GM19395 (cell line): ENCODE data around the gene TPD52L1.

Experiments
- ATAC-seq: cut with Tn5 transposase; IDR thresholded peaks from one replicate; pipeline ENCODE4 v1.9.1; 2021; ENCODE audit warnings: mild to moderate bottlenecking, moderate library complexity; ENCODE audit not compliant: unreplicated experiment

Gene TPD52L1

DNA sequence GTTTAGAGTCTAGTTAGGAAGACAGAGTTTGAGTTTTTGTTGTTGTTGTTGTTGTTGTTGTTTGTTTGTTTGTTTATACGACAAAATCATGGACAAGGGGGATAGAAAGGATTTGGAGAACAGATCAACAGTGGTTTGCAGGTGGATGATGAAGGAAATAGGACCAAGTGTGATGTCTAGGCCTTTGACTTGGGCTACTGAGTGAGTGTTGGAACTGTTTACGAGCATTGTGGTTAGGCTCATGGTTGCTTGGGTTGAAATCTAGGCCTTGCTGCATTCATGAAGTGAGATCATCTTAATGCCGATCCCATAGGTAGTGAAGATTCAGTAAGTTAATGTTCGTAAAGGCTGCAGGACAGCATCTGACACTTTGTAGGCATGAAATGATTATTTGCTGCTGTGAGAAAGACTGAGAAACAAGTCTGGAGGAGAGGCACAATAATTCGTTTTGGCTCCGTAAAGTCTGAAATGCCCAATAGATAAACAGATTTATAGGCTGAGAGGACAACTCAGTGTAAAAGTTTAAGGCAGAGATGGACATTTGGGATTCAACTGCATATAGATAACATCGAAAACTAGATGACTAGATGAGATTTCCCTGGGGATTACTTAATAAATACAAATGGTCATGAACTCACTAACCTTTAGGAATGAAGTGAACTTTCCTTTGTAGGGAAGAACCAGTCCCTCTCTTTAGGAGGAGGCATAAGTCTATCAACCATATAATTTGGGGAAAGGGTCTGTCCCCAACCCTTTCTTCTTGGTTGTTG lies 78.2 kb downstream of the TPD52L1 start:
- ATAC-seq = no peak

DNA sequence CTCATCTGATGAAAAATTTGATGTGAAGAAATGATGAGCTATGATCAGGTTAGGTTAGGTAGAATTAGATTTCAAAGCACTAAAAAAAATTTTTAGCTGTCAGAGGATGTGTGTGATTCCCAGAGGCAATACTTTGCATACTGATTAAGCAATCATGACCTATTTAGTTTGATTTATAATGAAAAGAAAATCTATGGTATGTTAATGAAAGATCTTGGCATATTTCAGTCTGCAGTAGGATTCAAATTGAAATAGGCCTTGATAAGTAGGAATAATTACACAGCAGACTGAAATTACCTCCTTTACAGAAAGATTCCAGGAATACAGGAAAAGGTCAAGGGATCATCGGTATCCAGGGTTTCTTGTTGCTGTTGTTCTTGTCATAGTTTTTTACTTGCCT lies 78.9 kb downstream of the TPD52L1 start:
- no peak for ATAC-seq

DNA sequence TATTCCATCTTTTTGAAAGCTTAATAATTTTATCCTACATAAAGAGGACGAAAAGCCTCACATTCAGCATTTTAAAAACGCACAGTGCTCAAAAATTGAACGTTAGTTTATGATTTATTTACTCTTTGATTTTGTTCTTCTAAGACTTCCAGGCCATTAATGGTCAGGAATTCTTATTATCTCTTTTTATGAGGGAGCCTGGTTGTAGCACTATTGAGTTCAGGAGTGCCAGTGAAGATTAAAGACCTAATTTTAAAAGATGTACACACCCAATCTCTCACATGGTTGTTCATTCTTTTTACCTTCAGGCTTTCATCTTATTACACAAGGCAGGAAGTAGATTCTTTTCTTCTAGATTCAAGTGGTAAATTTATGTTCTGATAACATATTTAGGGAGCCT lies 79.6 kb downstream of the TPD52L1 start:
- no peak for ATAC-seq

DNA sequence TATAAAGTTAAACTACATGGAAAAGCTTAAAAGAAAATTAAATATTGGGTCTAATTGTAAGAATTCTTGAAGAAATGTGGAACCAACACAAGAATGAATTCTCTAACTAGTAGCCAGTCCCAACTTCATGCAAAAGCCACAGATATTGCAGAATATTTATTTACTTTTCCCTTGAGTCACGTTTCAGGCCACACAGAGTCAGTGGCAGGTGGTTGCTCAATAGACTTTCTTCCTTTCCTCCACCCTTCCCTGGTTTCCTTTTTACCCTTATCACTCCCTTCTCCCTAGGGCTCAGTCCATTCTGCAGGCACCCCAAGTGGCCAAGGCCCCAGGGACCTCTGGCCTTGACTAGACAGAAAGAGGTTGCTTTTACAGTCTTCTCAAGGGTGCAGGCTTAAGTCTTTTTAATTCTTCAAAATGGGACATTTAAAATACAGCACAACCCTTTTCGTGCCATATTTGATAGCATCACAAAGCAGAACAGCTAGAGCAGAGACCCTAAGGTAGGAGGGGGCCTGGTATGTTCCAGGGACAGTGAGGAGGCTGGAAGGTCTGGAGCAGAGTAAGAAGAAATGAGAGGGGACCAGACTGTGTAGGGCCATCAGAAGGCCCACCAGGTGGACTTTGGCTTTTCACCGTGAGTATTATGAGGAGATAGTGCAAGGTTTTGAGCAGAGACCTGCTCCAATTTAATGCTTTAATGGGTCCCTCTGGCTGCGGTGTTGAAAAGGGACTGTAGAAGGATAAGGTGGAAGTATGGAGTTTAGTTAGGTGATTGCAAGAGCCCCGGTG lies 83.2 kb downstream of the TPD52L1 start:
- ATAC-seq = no peak

DNA sequence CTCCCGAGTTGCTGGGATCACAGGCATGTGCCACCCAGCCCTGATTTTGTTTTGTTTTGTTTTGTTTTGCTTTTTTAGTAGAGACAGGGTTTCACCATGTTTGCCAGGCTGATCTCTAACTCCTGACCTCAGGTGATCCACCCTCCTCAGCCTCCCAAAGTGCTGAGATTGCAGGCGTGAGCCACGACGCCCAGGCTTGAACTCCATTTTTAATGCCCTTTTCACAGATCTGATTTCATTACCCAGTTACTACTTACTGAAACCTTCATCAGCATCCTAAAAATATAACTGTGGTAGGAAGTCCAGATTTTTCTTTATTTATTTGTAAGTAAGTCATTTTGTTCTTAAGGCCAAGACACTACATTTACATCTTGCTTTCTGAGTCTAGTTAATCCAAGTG lies 84.2 kb downstream of the TPD52L1 start:
- no peak for ATAC-seq

DNA sequence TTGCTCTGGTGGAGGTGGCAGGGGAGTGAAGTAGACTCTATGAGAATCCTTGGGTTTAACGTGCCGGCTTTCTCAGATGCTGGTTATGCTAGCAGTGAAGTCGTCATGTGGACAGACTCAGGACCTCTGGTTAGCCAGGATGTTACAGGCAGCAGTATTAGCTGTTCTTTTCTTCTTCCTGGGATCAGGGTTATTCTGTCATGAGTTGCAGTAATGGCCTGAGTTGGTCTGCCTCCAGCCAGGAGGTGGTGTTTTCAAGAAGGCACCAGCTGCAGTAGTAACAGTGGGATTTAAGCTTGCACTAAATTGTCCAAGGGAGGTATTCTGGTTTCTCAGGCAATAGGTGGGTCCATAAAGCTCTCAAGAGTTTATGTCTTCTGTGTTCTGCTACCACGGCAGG lies 91.5 kb downstream of the TPD52L1 start:
- ATAC-seq = no peak

DNA sequence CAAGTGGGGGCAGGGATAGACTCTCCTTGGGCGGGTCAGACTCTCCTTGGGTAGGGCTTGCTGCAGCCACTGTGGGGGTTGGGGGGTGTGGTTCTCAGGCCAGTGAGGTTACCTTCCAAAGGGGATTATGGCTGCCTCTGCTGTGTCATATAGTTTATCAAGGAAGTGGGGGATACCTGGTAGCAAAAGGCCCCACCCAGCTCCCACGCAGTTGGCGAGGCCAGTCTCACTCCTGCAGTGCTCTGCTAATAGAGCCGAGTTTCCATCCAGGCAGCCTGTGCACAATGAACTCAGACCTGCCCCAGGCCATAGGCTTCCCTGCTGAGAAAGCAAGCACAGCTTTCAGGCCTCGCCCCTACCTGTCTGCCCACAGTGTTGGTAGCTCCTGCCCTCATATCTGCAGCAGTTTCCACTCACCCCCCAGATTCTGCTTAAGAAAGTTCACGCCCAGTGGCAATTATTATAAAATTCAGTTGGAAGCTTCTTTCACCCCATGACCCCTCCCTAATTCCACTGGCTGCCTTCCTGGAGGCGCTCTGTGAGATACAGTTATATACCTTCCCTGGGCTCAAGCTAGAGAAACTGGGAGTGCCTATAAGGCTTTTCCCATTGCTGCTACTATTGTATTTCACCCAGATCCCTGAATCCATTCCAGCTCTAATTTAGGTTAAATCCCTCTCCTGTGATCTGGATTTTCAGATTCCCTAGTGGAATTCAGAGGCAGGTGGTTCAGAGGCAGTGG lies 92.1 kb downstream of the TPD52L1 start:
- ATAC-seq = no peak

DNA sequence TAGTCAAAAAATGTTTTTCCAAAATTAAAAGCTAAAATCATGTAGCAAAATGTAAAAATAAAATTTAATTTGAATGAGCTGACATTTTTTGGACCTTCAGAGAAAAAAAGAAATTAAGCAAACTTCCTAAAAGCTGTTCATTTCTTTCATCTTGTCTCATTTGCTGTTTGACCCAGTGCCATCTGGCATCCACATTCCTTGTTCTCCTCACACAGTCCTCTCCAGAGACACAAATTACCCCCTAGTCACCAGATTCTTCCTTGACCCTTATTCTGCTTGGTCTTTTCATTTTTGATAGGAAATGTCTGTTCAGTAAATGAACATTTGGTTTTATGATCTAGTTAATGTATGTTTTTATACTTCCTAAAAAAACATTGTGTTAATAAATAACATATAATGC lies 93.0 kb downstream of the TPD52L1 start:
- no peak for ATAC-seq

DNA sequence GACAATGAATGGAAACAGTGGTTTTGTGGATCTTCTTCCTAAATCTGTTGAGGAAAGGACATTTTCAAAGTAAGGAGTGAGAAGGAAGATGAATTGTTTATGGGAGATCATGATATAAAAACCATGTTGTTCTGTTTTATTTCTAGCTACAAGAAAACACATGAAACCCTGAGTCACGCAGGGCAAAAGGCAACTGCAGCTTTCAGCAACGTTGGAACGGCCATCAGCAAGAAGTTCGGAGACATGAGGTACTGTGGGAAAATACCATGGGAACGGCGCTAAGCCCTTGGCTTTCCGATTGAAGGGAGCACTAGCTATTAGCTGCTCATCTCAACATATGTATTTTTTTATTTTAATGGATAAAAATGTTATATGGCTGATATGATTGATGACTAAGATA lies 94.6 kb downstream of the TPD52L1 start:
- no peak for ATAC-seq

DNA sequence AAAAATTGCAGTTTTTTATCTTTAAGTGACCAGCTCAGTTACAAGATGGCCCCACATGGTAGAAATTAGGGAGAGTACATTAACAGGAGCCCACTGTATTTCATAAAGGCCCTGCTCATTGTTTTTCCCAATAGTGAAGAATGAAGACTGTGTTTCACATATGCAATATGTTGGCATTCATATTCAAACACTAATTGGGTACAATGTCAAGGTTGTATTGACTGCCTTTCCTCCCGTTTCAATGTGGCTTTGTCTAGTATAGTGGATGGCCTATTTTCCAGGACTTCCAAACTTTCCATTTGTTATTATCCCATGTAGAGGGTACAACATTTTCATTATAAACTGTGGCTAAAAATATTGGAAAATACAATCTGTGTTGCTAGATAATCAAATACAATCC lies 96.9 kb downstream of the TPD52L1 start:
- ATAC-seq = no peak

DNA sequence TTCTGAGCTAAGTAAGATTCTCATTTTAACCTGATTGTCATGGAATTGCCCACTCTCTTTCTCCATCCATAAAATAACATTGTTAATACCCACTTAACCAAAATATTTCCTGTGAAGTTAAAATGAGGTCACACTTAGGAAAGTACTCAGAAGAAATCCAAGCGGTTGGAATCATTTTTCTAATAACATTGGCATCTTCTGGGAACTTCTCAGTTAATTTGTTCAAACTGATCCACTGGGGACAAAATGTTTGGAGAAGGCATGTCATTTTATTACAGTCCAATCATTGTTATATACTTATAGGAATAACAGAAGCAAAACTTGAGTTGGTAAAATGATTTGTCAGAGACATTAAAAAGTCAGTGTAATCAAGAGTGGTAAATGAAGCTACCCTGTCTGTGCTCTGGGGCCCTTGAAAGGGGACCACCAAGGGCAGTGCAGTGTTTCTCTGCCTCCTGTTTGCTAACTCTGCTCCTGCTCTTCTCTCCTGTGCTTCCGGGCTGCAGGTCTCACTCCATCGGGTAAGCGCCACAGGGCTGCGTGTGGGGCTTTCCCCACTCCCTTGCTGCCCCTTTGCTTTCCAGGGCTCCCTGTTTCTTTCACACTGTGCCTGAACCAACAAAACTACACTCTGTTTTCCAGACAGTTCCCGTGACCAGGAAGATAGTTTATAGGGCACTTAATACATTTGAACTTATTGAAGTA lies 98.1 kb downstream of the TPD52L1 start:
- ATAC-seq = no peak

DNA sequence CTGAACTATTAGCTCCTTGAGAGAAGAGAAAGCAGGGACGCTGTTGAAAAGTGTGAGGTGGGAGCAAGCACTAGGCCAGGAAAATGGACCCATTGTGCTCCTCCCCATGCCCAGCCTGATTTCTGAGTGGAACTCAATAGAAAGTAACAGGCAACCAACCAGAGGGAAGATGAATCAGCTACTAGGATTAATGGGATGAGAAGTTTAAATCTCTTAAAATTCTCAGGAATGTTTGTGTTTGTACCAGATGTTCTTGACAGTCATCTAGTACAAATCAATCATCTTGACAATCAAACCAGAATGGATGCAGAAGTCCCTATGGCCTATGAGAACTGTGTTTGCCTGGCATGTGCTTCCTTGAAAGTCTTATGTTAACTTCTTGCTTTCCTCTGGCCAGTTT lies 99.3 kb downstream of the TPD52L1 start:
- ATAC-seq = no peak

DNA sequence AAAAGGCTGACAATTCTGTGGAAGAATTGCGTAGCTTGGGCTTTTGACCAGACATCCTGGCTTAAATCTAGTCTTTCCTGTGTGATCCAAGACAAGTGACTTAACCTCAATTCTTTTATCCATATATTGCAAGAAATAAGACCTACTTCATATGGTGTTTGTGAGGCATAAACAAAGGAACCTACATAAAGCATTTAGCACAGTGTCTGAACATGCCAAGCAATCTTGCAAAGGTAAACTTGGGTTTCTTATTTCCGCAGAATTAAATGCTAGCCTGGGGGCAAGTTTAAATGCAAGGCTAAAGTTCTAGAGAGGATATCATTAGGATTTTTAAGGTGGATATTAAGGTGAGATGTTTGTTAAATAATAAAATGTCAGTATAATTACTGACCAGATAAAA lies 100.3 kb downstream of the TPD52L1 start:
- ATAC-seq = no peak

DNA sequence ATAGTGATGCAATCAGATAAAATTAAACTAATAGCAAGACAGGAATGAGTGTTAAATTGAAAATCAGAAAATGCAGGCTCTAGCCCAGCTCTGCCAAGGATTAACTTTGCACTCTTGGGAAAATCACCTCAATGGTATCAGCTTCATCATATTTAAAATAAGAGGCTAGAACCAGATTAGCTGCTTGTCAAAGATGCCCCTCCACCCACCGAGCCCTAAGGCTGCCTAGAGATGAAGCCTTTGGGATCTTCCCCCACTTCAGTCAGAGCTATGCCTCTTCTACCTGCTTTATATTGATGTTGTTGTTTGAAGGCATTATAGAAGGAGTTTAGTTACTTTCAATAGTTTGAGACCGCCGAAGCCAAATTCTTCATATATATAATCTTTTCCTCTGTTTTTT lies 100.7 kb downstream of the TPD52L1 start:
- no peak for ATAC-seq

DNA sequence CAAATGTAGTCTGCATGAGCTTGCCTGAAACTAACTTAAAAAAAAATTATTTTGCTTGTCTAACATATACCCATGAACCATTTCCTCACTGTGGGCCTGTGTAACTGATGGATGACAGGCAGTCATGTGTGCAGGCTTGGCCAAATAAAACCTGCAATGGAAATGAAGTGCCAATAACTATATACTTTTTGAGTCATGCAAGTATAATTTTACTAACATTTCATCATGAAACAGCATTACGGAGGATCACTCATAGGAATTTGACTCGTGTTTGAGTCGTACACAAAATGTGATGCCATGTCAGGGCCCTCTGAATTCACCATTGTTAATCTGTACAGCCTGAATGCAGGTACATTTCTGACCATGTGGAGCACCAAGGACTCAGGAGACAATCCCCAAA lies 101.6 kb downstream of the TPD52L1 start:
- ATAC-seq = no peak

DNA sequence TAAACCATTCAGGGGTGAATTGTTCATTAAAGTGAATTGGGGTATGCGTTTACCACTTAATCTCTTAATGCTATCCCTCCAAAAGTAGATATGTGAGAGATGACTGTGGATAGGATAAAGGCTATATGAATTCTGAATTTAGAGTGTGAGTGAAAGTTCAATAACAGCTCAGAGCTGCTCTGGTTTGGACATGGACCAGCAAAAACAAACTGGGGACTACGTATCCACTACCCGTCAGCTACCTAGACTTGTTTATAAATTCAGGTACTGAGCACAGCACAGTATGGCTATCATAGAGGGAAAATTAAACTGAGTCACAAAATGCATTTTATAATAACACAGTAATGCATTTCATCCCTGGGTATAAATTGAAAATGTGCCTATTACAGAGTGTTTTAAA lies 103.8 kb downstream of the TPD52L1 start:
- no peak for ATAC-seq

DNA sequence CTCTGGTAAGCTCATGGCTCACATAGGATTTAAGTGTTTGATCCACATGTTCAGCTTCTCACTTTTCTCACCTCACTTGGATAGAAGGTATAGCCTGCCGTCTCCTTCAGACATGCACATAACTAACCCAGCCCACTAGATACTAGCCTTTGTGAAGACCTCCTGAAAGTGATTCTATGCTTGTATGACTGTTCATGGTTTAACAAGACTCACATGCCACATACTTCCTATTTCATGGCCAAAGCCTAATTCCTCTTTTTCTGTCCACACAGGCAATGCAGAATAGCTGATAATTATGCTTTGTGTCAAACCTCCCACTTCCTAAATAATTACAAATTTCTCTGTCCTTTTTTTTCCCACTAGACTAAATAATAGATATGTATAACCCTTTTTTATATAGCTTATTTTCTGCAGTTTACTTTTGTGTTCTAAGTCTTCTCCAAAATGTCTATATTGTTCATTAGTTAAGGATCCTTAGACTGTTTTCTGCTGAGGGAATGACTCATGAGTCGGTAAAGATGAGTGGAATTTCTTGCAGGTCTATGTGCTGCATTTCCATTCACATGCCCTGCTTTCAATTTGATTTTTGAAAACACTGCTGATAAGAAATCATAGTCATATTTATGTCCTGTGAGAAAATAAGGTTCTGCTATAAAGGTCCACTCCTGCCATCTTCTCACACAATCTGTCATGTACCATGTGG lies 105.2 kb downstream of the TPD52L1 start:
- peak; percentile 75 for ATAC-seq

DNA sequence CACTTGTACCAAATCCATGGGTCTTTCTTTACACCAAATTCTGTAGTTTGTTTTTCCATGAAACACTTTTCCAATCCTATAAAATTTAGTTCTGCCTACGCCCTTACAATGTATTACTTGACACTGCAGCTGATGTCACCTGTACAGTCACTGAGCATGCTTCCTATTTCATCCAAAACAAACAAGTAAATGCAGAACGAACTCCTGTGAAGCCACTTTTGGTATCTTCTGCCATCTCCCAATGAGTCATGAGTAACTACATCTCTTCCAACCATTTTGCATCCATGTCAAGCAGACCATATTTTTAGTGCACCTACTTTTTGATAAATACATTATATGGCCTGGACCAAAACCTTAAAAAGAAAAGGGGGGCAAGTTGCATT lies 105.8 kb downstream of the TPD52L1 start:
- no peak for ATAC-seq

DNA sequence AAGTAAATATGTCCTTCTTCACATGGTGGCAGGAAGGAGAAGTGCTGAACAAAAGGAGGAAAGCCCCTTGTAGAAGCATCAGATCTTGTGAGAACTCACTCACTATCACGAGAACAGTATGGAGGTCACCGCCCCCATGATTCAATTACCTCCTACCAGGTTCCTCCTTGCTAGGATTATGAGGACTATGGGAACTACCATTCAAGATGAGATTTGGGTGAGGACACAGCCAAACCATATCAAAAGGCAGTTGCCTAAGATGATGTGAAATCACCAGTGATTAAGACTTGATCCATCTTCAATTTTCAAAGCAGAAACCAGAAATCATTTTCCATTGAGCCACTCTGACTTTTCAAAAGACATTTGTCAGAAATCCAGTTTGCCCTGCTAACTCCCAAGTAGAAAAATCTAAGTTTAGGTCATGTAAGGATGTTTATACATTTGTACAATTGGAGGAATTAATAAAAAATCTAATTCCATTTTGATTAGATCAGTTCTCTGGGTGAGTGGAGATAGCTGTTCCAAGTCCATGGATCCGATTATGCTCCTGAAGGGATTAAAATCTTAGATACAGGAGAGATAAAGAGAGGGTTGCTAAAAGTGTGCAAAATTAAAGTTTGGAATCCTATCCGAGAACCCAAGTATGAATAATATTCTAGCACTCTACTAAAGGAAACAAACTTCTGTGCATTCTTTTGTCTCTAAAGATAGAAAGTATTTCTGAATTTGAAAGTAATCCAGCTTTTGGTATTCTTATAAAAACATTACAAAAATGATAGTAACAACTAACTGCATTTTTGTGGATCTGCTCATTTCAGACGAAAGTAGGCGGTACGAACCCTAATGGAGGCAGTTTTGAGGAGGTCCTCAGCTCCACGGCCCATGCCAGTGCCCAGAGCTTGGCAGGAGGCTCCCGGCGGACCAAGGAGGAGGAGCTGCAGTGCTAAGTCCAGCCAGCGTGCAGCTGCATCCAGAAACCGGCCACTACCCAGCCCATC lies 108.7 kb downstream of the TPD52L1 start:
- no peak for ATAC-seq
